Activated gamma-delta T cell treated with anti-CD3 and anti-CD28 coated beads, Interleukin-2, amount 50 U/mL, for 16 hours (primary cell): Measurements from ENCODE around the gene B3GALT6.
"Not testable (repeated sequence)": the region's sequence is repeated elsewhere in the genome, so short reads cannot be mapped to it uniquely, and the experiment has no call there.

ENCODE experiments used
- DNase-seq: peaks from one replicate; pipeline ENCODE4 v3.0.0-alpha.2; 2020; ENCODE audit warnings: low read depth

The B3GALT6 gene

DNA sequence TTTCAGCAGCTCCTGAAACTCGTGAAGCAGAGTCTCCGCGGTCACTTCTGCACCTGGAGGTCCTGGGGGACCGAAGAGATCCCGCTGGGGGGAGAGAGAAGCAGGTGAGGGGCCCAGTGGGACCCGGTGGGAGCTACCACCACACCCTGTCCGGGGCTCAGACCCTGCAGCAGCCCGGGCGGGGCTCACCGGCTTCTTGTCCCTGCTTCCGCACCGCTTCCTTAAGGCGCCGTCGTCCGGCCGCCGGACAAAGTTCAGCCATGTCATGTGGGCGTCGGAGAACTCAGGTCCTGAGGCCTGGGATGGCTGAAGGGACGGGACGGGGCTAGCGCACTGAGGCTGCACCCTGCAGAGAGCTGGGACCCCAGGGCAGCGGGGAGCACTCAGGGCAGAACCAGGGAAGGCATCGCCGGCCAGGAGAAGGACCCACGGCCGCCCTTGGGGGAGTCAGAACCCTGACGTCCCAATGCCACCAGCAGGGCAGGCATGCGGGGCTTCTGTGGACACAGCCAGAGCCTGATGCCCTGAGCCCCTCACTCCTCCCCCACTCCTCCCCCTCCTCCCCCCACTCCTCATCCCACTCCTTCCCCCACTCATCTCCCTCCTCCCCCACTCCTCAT lies 12.3 kb downstream of the B3GALT6 start:
- no peak for DNase-seq

- no peak for DNase-seq
Observed at GRCh38 chr1:1245178-1245816, 13.3 kb downstream of the B3GALT6 start.

DNA sequence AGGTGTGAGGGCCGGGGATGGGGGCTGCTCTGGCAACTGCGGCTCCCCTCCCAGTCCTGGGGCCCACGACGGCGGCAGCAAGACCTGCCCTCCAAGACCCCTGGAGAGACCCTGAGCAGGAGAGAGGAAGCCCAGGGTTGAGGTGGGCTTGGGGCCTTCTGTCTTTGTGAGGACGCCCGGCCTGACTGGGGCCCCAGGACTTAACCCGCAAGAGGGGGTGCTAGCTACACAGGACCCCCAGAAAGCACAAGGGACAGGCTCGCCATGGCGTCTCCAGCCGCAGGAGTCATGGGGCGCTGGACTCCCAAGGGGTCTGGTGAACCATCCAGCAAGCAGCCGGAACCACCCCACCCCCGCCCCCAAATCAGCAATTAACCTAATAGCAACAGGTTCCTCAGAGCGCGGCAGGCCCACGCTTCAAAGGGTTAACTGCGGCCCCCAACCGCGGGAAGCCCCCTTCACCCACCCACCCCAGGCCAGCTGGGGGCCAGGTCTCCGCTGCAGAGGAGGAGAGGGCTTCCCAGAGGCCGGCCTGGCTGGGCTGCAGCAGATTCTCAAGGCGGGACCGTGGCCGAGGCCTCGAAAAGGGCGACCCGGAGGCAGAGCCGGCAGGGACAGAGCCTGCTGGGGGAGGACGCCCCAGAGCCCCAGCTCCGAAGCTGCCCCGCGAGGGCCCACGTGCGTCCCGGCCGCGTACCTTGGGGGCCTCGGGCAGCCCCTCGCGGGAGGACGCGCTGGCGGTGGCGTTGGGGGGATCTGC lies 14.0 kb downstream of the B3GALT6 start:
- DNase-seq = no peak

DNA sequence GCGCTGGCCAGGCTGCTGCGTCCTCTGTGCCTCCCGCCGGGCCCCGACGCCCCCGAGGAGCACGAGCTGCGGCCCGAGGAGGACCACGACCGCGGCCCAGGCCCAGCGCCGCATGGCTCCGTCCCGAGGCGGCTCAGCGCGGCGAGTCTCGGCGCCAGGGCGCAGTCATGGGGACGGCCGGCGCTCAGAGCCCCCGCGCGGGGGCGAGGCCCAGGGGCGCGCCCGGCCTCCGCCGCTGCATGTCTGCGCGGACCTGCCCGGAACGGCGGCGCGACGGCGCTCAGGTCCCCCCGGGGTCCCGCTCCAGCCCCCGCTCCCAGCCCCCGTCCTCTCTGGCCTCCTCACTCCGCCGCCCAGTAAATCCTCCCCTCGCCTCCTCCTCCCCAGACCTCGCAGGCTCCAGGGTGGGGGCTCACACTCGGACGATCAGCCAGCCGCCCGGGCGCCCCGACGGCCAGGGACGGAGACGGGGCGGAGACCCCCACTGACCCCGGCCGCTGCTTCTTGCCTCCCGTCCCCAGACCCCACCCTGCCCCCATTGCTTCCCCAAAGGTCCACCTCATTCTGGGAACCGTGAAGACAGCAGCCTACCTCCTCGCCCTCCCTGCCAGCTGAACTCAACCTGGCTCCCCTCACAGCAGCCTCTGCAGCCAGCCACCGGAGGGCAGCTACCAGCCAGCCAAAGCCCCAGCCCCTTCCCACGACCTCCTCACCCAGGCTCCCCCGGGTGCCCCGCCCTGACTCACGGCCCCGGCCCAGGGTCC lies 14.7 kb downstream of the B3GALT6 start, which contains the start of gene C1QTNF12:
Gene C1QTNF12, minus strand, starts transcription at position 146 of the 764 bp plus-strand sequence. Its CDS starts 32 bp downstream, at position 114.
- no peak for DNase-seq

DNA sequence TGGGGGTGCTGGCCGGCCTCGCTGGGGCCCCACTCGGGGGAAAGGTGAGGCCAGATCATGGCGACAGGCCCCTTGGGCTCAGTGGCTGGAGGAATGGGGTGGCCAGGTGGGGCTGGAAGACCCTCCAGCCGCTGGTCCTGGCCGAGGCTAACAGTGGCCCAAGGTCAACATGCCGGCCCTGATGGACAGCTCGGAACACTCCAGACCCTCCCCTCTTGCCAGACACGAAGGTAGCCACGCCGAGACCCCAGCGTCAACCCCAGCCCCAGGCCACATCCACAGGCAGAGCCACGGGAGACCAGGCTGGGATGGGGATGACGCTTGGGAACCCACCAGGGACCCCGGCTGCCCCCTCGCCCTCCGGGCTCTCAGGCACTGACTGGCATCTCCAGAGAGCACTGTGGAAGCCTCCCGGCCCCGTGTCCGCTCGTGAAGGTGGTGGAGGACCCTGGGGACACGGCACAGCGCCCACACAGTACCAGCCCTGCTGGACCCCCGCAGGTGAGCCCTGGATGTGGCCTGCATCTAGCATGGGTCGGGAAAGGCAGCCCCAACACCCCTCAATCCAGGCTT lies 15.4 kb downstream of the B3GALT6 start:
- DNase-seq = no peak

DNA sequence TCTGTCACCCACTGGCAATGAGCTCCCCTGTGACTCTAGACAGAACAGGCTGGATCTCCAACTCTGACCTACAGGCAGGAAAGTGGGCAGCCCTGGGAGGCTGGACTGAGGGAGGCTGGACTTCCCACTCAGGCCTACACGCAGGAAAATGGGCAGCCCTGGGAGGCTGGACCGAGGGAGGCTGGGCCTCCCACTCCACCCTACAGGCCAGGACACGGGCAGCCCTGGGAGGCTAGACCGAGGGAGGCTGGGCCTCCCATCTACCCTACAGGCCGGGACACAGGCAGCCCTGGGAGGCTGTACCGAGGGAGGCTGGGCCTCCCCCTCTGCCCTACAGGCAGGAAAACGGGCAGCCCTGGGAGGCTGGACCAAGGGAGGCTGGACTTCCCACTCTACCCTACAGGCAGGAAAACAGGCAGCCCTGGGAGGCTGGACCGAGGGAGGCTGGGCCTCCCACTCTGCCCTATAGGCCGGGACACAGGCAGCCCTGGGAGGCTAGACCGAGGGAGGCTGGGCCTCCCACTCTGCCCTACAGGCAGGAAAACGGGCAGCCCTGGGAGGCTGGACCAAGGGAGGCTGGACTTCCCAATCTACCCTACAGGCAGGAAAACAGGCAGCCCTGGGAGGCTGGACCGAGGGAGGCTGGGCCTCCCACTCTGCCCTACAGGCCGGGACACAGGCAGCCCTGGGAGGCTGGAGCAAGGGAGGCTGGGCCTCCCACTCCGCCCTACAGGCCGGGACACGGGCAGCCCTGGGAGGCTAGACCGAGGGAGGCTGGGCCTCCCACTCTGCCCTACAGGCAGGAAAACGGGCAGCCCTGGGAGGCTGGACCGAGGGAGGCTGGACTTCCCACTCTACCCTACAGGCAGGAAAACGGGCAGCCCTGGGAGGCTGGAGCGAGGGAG lies 16.2 kb downstream of the B3GALT6 start:
- DNase-seq = not testable (repeated sequence)

- DNase-seq = peak; percentile 72
Observed at GRCh38 chr1:1250786-1251284, 18.8 kb downstream of the B3GALT6 start.

DNA sequence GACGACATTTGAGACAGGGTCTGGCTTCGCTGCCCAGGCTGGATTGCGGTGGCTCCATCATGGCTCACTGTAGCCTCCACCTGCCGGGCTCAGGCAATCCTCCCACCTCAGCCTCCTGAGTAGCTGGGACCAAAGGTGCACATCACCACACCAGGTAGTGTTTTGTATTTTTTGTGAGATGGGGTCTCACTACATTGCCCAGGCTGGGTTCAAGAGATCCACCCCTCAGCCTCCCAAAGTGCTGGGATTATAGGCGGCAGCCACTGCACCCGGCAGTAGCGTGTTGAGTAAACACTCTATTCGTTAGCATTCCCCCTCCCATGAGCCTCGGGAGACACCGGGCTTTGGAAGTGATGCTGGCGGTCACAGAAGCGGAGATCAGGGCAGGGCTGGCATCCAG lies 21.3 kb downstream of the B3GALT6 start:
- DNase-seq = no peak

DNA sequence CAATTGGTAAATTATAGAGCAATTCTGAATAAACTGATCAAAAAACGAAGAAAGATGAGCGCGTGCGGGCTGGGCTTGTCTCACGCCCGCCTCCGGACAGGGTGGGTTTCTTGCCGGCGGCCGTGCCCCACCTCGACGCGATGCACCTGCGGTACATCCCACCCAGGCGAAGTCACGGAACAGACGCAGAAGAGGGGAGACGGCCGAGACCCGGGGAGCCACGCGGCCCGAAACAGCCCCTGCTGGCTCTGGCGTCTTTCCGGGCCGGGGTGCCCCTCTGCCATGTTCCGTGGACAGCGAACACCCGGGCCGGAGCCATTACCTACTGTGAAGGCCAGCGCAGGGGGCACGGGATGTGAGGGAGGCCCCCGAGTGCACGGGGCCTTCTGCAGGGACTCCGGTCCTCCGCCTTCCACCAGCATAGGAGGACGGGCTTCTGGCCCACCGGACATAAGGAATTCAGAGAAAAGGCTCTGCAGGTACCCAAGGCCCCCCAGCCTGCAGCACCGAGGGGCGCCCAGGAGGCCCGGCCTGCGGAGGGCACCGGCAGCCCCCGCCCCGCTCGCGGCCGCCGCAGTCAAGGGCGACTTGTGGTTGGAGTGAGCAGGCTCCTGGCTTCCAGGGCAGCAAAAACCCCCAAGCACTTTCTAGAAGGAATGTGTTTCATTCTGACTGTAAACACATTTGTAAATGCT lies 22.1 kb downstream of the B3GALT6 start:
- no peak for DNase-seq

DNA sequence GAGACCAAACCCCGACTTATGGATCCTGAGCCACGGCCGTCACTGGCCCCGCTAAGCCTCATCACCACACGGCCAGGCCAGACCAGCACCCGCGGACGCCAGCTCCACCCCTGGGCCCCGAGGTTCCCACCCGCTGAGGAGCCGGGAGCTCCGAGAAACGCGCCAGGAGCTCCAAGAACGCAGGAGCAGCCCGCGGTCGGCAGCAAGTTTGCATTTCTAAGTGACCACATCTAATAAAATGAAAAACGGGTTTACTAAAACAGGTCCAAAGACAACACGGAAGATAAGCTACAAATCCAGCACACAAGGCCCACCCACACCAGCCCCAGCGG lies 22.6 kb downstream of the B3GALT6 start:
- no peak for DNase-seq

- no peak for DNase-seq
Observed at GRCh38 chr1:1255078-1255477, 23.0 kb downstream of the B3GALT6 start.

GRCh38 chr1:1255611-1256010 lies 23.6 kb downstream of the B3GALT6 start:
- DNase-seq = no peak

DNA sequence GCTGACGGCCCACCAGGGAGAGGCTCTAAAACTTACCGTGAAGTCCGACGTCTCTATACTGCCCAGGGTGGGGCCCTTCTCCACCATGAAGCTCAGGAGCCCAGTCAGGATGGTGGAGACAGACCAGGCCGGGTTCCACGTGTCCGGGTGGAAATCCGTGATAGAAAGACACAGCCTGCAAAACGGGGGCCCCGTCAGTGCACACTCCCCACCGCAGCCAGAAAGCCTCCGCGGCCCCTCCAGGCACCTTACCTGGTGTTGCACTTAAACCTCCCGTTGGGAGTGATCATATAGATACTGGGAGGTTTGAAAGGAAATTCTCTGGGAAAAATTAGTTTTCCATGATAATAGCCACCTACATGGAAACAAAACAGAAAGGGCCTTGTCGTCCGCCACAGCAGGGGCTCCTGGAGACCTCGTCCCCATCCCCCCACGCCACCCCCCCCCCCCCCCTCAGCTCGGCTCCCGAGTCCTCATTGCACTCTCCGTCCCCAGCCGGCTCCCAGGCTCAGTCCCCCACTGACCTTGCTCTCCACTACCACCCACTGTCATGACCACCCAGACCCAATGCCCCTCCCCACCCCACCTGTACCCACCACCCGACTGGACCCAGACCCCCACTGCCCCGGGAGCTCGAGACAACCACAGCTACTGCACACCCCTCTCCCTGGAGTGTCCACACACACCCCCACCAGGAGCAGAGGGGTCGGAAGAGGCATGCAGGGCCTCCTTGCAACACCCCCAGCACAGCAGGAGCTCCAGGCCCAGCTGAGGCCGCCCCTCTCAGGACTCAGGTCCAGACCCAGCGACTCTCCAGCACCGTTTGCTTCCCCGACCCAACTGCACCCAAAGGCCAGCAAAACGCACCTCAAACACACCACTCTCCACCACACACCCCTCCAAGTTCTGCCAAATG lies 25.2 kb downstream of the B3GALT6 start:
- DNase-seq = no peak

DNA sequence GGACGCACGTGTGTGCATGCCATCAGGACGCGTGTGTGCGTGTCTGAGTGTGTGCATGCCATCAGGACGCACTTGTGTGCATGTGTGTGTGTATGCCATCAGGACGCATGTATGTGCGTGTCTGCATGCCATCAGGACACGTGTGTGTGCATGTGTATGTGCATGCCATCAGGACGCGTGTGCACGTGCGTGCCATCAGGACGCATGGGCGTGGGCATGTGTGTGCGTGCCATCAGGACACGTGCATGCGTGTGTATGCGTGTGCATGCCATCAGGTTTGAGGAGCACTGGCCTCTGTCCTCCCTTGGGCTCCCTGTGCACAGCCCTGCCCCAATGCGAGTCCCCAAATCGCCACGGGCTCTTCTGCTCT lies 27.1 kb downstream of the B3GALT6 start:
- no peak for DNase-seq

DNA sequence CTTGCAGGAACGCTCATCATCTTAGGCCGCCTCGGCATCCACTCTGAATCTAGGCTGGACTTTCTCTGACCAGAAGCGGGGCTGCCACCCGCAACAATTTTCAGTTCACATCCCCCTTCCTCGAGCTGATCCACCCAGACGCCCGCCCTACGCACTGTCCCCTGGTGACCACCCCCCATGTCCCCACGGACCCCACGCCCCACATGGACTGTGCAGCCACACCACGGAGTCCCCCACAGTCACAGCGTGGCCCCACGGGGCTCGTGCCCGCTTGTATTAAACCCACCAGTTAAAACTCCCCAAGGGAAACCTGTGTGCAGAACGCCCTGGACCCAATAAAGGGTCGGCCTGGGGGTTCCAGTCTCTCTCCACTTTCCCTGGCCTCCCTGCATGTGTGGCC lies 27.5 kb downstream of the B3GALT6 start:
- no peak for DNase-seq

DNA sequence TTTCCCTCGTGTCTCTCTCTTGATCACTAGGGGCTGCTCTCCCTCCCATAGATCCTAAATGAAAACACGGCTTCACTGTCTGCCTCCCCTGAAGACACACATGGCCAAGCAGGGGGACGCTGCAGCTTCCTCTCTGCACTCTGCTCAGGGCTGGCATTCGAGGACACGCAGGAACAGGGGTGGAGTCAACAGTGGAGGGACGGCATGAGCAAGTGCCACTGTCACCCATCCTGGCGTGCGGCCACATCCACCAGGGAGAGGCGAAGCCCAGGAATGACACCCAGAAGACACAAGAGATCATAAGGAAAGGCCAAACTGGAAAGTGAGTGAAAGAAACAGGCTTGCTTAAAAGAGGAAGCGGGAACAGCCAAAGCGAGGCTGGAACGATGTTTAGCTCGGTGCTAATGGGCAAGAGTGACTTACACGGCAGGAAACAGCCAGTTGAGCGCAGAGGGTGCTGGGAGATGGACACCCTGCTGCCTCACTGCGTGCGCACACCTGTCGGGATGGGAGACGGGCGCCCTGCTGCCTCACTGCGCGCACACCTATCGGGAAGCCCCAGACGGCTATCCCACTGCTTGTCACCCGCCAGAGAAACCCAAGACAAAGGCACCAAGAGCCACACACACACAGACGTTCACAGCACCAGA lies 28.0 kb downstream of the B3GALT6 start:
- no peak for DNase-seq

DNA sequence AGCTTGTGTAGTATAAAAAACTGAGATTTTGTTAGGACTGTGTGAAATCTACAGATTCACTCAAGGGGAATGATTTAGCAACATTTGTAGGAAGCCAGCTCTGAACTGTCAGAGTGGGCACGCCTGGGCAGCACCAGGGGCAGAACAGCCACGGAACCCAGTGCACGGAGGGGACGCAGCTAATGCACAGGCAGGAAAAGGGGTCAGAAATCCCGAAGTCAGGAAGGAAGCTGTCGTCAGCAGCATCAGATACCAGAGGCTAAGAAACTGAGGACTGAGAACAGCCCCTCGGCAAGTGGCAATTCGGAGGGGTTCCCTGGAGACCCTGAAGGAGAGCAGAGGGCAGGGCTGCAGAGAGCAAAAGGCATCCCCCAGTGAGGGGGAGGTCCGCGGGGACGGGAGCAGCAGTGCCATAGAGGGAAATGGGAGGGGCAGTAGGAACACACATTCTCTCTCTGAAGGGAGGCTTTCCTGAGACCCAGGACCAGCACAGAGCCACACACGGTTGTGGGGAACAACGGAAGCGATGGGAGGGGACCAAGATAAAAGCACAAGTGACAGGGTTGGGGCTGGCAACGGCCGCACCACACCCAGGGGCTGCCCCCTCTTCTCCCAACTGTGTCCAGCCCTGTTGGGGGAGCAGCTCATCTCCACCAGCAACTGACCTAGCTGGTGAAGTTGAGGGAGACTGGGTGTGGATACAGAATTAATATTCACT lies 29.0 kb downstream of the B3GALT6 start:
- DNase-seq = no peak

- DNase-seq = no peak
Observed at GRCh38 chr1:1262071-1262470, 30.0 kb downstream of the B3GALT6 start.
